GM21360 (cell line): Measurements from ENCODE around the gene BCAS4.
"Not testable (repeated sequence)": the region's sequence is repeated elsewhere in the genome, so short reads cannot be mapped to it uniquely, and the experiment has no call there.

Experiments used
- ATAC-seq: cut with Tn5 transposase; IDR thresholded peaks from one replicate; pipeline ENCODE4 v1.9.1; 2021; ENCODE audit warnings: mild to moderate bottlenecking, moderate library complexity; ENCODE audit not compliant: unreplicated experiment

The BCAS4 gene

GRCh38 chr20:50873585-50873984, 78.7 kb downstream of the BCAS4 start:
- ATAC-seq = no peak

- ATAC-seq = no peak
Observed at GRCh38 chr20:50874111-50874757, 79.4 kb downstream of the BCAS4 start.

GRCh38 chr20:50874758-50875665, 80.2 kb downstream of the BCAS4 start:
- no peak for ATAC-seq

GRCh38 chr20:50876063-50876685, 81.3 kb downstream of the BCAS4 start:
- no peak for ATAC-seq

- ATAC-seq = no peak
Observed at GRCh38 chr20:50876816-50877215, 82.0 kb downstream of the BCAS4 start.

- no peak for ATAC-seq
Observed at GRCh38 chr20:50877232-50877743, 82.4 kb downstream of the BCAS4 start.

GRCh38 chr20:50879649-50880550, 85.0 kb downstream of the BCAS4 start:
- ATAC-seq = no peak

GRCh38 chr20:50881759-50882424, 87.0 kb downstream of the BCAS4 start:
- ATAC-seq = not testable (repeated sequence)

GRCh38 chr20:50883856-50884255, 89.0 kb downstream of the BCAS4 start:
- no peak for ATAC-seq

GRCh38 chr20:50885068-50885467, 90.2 kb downstream of the BCAS4 start:
- ATAC-seq = no peak

GRCh38 chr20:50885781-50886180, 90.9 kb downstream of the BCAS4 start:
- no peak for ATAC-seq

- no peak for ATAC-seq
Observed at GRCh38 chr20:50886184-50886790, 91.4 kb downstream of the BCAS4 start.

- ATAC-seq = no peak
Observed at GRCh38 chr20:50887576-50887975, 92.7 kb downstream of the BCAS4 start.

GRCh38 chr20:50891138-50891537, 96.3 kb downstream of the BCAS4 start:
- no peak for ATAC-seq

- ATAC-seq = no peak
Observed at GRCh38 chr20:50892394-50892793, 97.5 kb downstream of the BCAS4 start.

- no peak for ATAC-seq
Observed at GRCh38 chr20:50893620-50894019, 98.8 kb downstream of the BCAS4 start.

- ATAC-seq = no peak
Observed at GRCh38 chr20:50895111-50895830, 100.4 kb downstream of the BCAS4 start.

- ATAC-seq = no peak
Observed at GRCh38 chr20:50898475-50898874, 103.6 kb downstream of the BCAS4 start.

- no peak for ATAC-seq
Observed at GRCh38 chr20:50900261-50900660, 105.4 kb downstream of the BCAS4 start.
